ENCODE measurements around the gene KIF4A.
"Not testable (repeated sequence)": the region's sequence is repeated elsewhere in the genome, so short reads cannot be mapped to it uniquely, and the experiment has no call there.

The KIF4A gene

DNA sequence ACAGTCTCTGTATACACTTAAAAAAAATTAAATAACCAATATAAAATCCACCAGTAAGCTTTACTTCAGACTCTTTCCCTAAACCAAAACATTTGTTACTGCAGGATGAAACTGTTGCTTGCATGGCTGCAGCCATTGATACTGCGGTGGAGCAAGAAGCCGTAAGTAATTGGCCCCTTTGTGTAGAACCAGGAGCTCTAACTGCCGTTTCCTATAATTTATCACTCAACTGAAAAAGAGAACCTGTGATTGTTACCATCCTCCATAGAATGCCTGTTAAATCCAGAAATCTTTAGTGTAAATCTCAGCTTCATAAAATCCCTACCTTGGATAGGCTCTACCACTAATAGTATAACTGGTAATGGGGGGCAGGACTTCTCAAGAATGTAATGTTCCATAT, 62.6 kb downstream of the KIF4A start:
- Histone ChIP-seq H2AFZ (no peak overlapping the region), H3K27ac (no peak overlapping the region), H3K4me3 (ENCODE audit: low read depth, low read length) (no peak overlapping the region), H3K79me2 (no peaks in the 10 kb centered on the region), H3K9me3 (ENCODE audit: control insufficient read depth, low read length) (no peaks in the 10 kb centered on the region), H3K9ac (no peak overlapping the region), H3K27me3 (ENCODE audit: control insufficient read depth, insufficient read depth, low read length) (no peaks in the 10 kb centered on the region), H3K36me3 (ENCODE audit: control insufficient read depth, insufficient read depth, low read length) (no peaks in the 10 kb centered on the region), H3K4me2 (ENCODE audit: low read length) (no peak overlapping the region), H3K4me1 (no peaks in the 10 kb centered on the region)
- TF ChIP-seq, protein P1, sequence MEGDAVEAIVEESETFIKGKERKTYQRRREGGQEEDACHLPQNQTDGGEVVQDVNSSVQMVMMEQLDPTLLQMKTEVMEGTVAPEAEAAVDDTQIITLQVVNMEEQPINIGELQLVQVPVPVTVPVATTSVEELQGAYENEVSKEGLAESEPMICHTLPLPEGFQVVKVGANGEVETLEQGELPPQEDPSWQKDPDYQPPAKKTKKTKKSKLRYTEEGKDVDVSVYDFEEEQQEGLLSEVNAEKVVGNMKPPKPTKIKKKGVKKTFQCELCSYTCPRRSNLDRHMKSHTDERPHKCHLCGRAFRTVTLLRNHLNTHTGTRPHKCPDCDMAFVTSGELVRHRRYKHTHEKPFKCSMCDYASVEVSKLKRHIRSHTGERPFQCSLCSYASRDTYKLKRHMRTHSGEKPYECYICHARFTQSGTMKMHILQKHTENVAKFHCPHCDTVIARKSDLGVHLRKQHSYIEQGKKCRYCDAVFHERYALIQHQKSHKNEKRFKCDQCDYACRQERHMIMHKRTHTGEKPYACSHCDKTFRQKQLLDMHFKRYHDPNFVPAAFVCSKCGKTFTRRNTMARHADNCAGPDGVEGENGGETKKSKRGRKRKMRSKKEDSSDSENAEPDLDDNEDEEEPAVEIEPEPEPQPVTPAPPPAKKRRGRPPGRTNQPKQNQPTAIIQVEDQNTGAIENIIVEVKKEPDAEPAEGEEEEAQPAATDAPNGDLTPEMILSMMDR (IDR thresholded peaks at IDR 0.05), result no peak

DNA sequence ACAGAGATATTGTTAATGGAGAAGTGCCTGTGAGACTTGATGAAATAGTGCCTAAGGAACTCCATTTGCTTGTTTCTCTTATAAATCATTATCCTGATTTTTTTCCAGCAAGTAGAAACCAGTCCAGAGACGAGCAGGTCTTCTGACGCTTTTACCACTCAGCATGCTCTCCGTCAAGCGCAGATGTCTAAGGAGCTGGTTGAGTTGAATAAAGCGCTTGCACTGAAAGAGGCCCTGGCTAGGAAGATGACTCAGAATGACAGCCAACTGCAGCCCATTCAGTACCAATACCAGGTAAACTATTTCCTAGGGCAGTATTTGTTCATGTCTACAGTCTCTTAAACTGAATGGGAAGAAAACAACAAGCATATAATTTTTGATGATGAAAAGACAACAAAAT, 63.6 kb downstream of the KIF4A start:
- Histone ChIP-seq H3K4me3 (ENCODE audit: low read depth, low read length) (no peak overlapping the region), H3K27me3 (ENCODE audit: control insufficient read depth, insufficient read depth, low read length) (no peaks in the 10 kb centered on the region), H3K4me2 (ENCODE audit: low read length) (no peak overlapping the region), H3K36me3 (ENCODE audit: control insufficient read depth, insufficient read depth, low read length) (no peaks in the 10 kb centered on the region), H3K79me2 (no peaks in the 10 kb centered on the region), H3K9me3 (ENCODE audit: control insufficient read depth, low read length) (no peaks in the 10 kb centered on the region), H3K4me1 (no peaks in the 10 kb centered on the region), H3K9ac (no peak overlapping the region), H2AFZ (no peak overlapping the region), H3K27ac (no peak overlapping the region)
- TF ChIP-seq, protein P1 (IDR thresholded peaks at IDR 0.05), result no peak

DNA sequence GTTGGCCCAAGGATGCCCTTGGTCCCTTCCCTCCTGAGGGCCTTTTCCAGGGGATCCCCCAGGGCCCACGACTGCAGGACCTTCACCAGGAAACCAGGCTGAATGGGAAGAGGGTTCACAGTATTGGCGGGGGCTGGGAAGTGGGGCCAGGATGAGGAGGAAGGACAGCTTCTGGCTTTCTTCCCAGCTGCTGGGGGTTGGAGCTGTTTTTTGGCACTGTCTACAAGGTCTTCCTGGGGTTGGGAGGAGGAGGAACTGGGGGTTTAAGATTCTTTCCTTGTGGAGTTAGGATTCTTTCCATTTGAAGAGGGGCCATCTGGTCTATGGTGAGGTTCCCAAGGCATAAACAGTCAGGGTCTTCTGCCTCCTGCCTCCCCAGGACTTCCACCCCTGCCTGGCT, 64.8 kb downstream of the KIF4A start:
- Histone ChIP-seq H3K36me3 (ENCODE audit: control insufficient read depth, insufficient read depth, low read length) (no peaks in the 10 kb centered on the region), H3K4me3 (ENCODE audit: low read depth, low read length) (no peak overlapping the region), H3K79me2 (no peaks in the 10 kb centered on the region), H3K27me3 (ENCODE audit: control insufficient read depth, insufficient read depth, low read length) (no peaks in the 10 kb centered on the region), H3K4me2 (ENCODE audit: low read length) (no peak overlapping the region), H2AFZ (no peak overlapping the region), H3K27ac (no peak overlapping the region), H3K4me1 (no peaks in the 10 kb centered on the region), H3K9me3 (ENCODE audit: control insufficient read depth, low read length) (no peaks in the 10 kb centered on the region), H3K9ac (no peak overlapping the region)
- TF ChIP-seq, protein P1 (IDR thresholded peaks at IDR 0.05), result no peak

DNA sequence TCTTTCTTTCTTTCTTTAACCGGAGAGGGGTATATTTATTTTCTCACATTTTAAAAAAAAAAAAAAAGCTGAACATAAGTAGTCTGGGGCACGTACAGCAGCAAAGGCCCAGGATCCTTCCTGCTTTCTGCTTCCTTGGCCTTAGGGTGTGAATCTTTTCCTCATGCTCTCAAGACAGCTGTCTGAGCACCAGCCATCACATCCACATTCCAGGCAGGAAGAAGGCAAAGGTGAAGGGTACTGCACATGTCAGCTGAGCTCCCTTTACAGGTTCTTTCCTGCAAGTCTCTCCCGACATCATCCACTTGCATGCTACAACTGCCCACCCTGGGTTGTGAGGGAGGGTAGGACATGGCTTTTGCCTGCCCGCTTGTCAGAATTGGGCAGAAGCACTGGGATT, 69.6 kb downstream of the KIF4A start:
- H3K4me1 ChIP-seq, result no peaks in the 10 kb centered on the region
- no peak overlapping the region for H3K4me2 ChIP-seq (ENCODE audit: low read length)
- no peak overlapping the region for H2AFZ ChIP-seq
- no peaks in the 10 kb centered on the region for H3K36me3 ChIP-seq (ENCODE audit: control insufficient read depth, insufficient read depth, low read length)
- H3K9ac ChIP-seq, result no peak overlapping the region
- H3K27me3 ChIP-seq (ENCODE audit: control insufficient read depth, insufficient read depth, low read length), result no peaks in the 10 kb centered on the region
- H3K27ac ChIP-seq, result no peak overlapping the region
- no peaks in the 10 kb centered on the region for H3K9me3 ChIP-seq (ENCODE audit: control insufficient read depth, low read length)
- TF ChIP-seq, protein P1 (IDR thresholded peaks at IDR 0.05), result no peak
- H3K4me3 ChIP-seq (ENCODE audit: low read depth, low read length), result no peak overlapping the region
- H3K79me2 ChIP-seq, result no peaks in the 10 kb centered on the region

DNA sequence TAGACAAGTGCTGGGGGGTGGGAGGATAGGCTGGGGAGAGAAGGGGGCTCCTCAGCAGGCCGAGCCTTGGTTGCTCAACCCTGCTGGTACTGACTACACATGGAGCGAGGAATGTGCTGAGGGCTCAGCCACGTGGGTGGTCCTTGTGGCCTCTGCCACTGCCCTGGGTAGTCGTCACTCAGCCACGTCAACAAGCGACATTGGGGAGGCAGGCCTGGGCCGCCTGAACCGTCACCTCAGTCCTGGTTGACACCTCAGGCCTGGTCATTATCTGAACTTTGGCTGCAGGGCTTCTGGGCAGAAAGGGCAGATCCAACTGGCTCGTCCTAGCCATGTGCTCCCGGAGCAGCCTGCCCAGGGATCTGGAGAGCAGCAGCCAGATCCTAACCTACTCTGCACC, 70.5 kb downstream of the KIF4A start:
- no peaks in the 10 kb centered on the region for H3K79me2 ChIP-seq
- H3K9me3 ChIP-seq (ENCODE audit: control insufficient read depth, low read length), result no peaks in the 10 kb centered on the region
- H2AFZ ChIP-seq, result no peak overlapping the region
- no peak overlapping the region for H3K4me3 ChIP-seq (ENCODE audit: low read depth, low read length)
- TF ChIP-seq, protein P1 (IDR thresholded peaks at IDR 0.05), result no peak
- no peaks in the 10 kb centered on the region for H3K4me1 ChIP-seq
- no peak overlapping the region for H3K9ac ChIP-seq
- no peak overlapping the region for H3K4me2 ChIP-seq (ENCODE audit: low read length)
- no peaks in the 10 kb centered on the region for H3K27me3 ChIP-seq (ENCODE audit: control insufficient read depth, insufficient read depth, low read length)
- H3K27ac ChIP-seq, result no peak overlapping the region
- H3K36me3 ChIP-seq (ENCODE audit: control insufficient read depth, insufficient read depth, low read length), result no peaks in the 10 kb centered on the region

DNA sequence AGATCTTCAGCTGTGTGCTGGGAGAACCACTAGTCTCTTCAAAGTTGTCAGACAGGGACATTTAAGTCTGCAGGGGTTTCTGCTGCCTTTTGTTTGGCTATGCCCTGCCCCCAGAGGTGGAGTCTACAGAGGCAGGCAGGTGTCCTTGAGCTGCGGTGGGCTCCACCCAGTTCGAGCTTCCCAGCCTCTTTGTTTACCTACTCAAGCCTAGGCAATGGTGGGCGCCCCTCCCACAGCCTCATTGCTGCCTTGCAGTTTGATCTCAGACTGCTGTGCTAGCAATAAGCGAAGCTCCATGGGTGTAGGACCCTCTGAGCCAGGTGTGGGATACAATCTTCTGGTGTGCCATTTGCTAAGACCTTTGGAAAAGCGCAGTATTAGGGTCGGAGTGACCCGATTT, 78.8 kb downstream of the KIF4A start:
- not testable (repeated sequence) for H3K79me2 ChIP-seq; H3K27me3 ChIP-seq (ENCODE audit: control insufficient read depth, insufficient read depth, low read length); H3K27ac ChIP-seq; H3K9ac ChIP-seq; H3K36me3 ChIP-seq (ENCODE audit: control insufficient read depth, insufficient read depth, low read length); H3K9me3 ChIP-seq (ENCODE audit: control insufficient read depth, low read length); H3K4me3 ChIP-seq (ENCODE audit: low read depth, low read length); H3K4me2 ChIP-seq (ENCODE audit: low read length); H2AFZ ChIP-seq; H3K4me1 ChIP-seq
